Vagina (tissue), 2 donors: ENCODE measurements around the gene PARP14.

Experiments
- CTCF ChIP-seq, 3 experiments: fragments of 450-650 bp in 2 of 3; fragments of 200-600 bp in 1 of 3; sonication (generic) in 1 of 3; IDR thresholded peaks; one replicate each; pipeline ENCODE4 v1.5.1; 2017 to 2019; ENCODE audit warnings: antibody characterized with exemption in 3 of 3, mild to moderate bottlenecking in 2 of 3, moderate library complexity in 2 of 3
- POLR2A ChIP-seq, 2 donors: fragments of 450-650 bp; IDR thresholded peaks; one replicate each; pipeline ENCODE4 v1.6.1; 2017; ENCODE audit warnings: antibody characterized with exemption in 2 of 2, mild to moderate bottlenecking in 2 of 2, moderate library complexity in 2 of 2
- POLR2AphosphoS5 ChIP-seq, 2 donors: sonication (generic); formaldehyde crosslinking; IDR thresholded peaks; one replicate each; pipeline ENCODE4 v1.9.0; 2017; ENCODE audit warnings: antibody characterized with exemption in 2 of 2, mild to moderate bottlenecking in 2 of 2, low read depth in 1 of 2; ENCODE audit not compliant: insufficient read depth in 1 of 2

- TF ChIP-seq CTCF (IDR thresholded peaks at IDR 0.05) = no peak
- TF ChIP-seq POLR2AphosphoS5 (IDR thresholded peaks at IDR 0.05; ENCODE audit: insufficient read depth in 1 of 2, low read depth in 1 of 2) = no peak
- no peak for TF ChIP-seq POLR2A (IDR thresholded peaks at IDR 0.05)
Measured at GRCh38 chr3:122692674-122693073, 12.0 kb downstream of the PARP14 start.
